ENCODE data around the gene ENTPD6. TPM values are rescaled to one million over a fixed set of nuclear protein-coding genes. Genes with fewer than 3 reads are reported as not detected.

ENTPD6 gene
- total and polyA plus RNA-seq, 2 experiments from 2014 or later = 80.4 to 87.1 TPM

GRCh38 chr20:25206063-25206403, 10.5 kb downstream of the ENTPD6 start:
- Histone ChIP-seq H3K9me3 (ENCODE audit: low read depth) (no peaks in the 10 kb centered on the region), H4K20me1 (ENCODE audit: insufficient read depth, poor library complexity, severe bottlenecking) (peaks cover 3% of the 10 kb centered on the region), H3K9me2 (replicated peaks; ENCODE audit: insufficient read depth) (no peaks in the 10 kb centered on the region), H2AFZ (no peak overlapping the region), H3K27me3 (no peaks in the 10 kb centered on the region), H3K36me3 (replicated peaks; ENCODE audit: insufficient read depth, low read depth) (no peaks in the 10 kb centered on the region), H3K27ac (no peak overlapping the region), H3K4me3 (no peak overlapping the region), H3K4me1 (ENCODE audit: insufficient read depth) (no peaks in the 10 kb centered on the region), H3K4me2 (no peak overlapping the region), H3K79me2 (peaks cover 54% of the 10 kb centered on the region)
- 95% methylated on average over 9 of the region's 9 CpGs for WGBS (ENCODE audit: low lambda C conversion rate, missing lambda C conversion rate)
- DNase-seq (ENCODE audit: low spot score) = no peak
- TF ChIP-seq EZH2 (IDR thresholded peaks at IDR 0.05; ENCODE audit: borderline replicate concordance) (no peak), CTCF (IDR thresholded peaks at IDR 0.05; ENCODE audit: poor library complexity) (no peak), EZH2phosphoT487 (IDR thresholded peaks at IDR 0.05; ENCODE audit: low read depth, severe bottlenecking, unreplicated experiment) (no peak)

GRCh38 chr20:25206548-25206947, 11.0 kb downstream of the ENTPD6 start:
- DNase-seq (ENCODE audit: low spot score) = no peak
- Histone ChIP-seq H3K36me3 (replicated peaks; ENCODE audit: insufficient read depth, low read depth) (no peaks in the 10 kb centered on the region), H4K20me1 (ENCODE audit: insufficient read depth, poor library complexity, severe bottlenecking) (no peaks in the 10 kb centered on the region), H3K9me2 (replicated peaks; ENCODE audit: insufficient read depth) (no peaks in the 10 kb centered on the region), H2AFZ (no peak overlapping the region), H3K4me1 (ENCODE audit: insufficient read depth) (no peaks in the 10 kb centered on the region), H3K4me3 (no peak overlapping the region), H3K27ac (no peak overlapping the region), H3K4me2 (no peak overlapping the region), H3K27me3 (no peaks in the 10 kb centered on the region), H3K9me3 (ENCODE audit: low read depth) (no peaks in the 10 kb centered on the region), H3K79me2 (peaks cover 49% of the 10 kb centered on the region)
- 98% methylated on average over 8 of the region's 8 CpGs for WGBS (ENCODE audit: low lambda C conversion rate, missing lambda C conversion rate)
- TF ChIP-seq EZH2phosphoT487 (IDR thresholded peaks at IDR 0.05; ENCODE audit: low read depth, severe bottlenecking, unreplicated experiment) = no peak

- Histone ChIP-seq H3K4me3 (no peak overlapping the region), H3K27ac (no peak overlapping the region), H3K4me2 (no peak overlapping the region), H3K79me2 (peaks cover 41% of the 10 kb centered on the region), H3K9me2 (replicated peaks; ENCODE audit: insufficient read depth) (no peaks in the 10 kb centered on the region), H3K27me3 (no peaks in the 10 kb centered on the region), H3K36me3 (replicated peaks; ENCODE audit: insufficient read depth, low read depth) (no peaks in the 10 kb centered on the region), H3K4me1 (ENCODE audit: insufficient read depth) (no peaks in the 10 kb centered on the region), H3K9me3 (ENCODE audit: low read depth) (no peaks in the 10 kb centered on the region), H2AFZ (no peak overlapping the region), H4K20me1 (ENCODE audit: insufficient read depth, poor library complexity, severe bottlenecking) (no peaks in the 10 kb centered on the region)
- WGBS (ENCODE audit: low lambda C conversion rate, missing lambda C conversion rate) = 96% methylated on average over 20 of the region's 22 CpGs
- TF ChIP-seq EZH2phosphoT487 (IDR thresholded peaks at IDR 0.05; ENCODE audit: low read depth, severe bottlenecking, unreplicated experiment) (no peak), CTCF (IDR thresholded peaks at IDR 0.05; ENCODE audit: poor library complexity) (no peak), EZH2 (IDR thresholded peaks at IDR 0.05; ENCODE audit: borderline replicate concordance) (no peak)
- no peak for DNase-seq (ENCODE audit: low spot score)
These were observed 11.8 kb downstream of the ENTPD6 start for GRCh38 chr20:25207149-25207959.

GRCh38 chr20:25207960-25208534, 12.5 kb downstream of the ENTPD6 start:
- H3K4me2 ChIP-seq = no peak overlapping the region
- H3K9me2 ChIP-seq (replicated peaks; ENCODE audit: insufficient read depth) = no peaks in the 10 kb centered on the region
- DNase-seq (ENCODE audit: low spot score) = no peak
- TF ChIP-seq EZH2phosphoT487 (IDR thresholded peaks at IDR 0.05; ENCODE audit: low read depth, severe bottlenecking, unreplicated experiment) = no peak
- TF ChIP-seq EZH2 (IDR thresholded peaks at IDR 0.05; ENCODE audit: borderline replicate concordance) = no peak
- TF ChIP-seq CTCF (IDR thresholded peaks at IDR 0.05; ENCODE audit: poor library complexity) = no peak
- H3K27ac ChIP-seq = no peak overlapping the region
- no peak overlapping the region for H3K4me3 ChIP-seq
- WGBS (ENCODE audit: low lambda C conversion rate, missing lambda C conversion rate) = 75% methylated on average over 9 of the region's 9 CpGs
- H3K36me3 ChIP-seq (replicated peaks; ENCODE audit: insufficient read depth, low read depth) = no peaks in the 10 kb centered on the region
- no peaks in the 10 kb centered on the region for H3K9me3 ChIP-seq (ENCODE audit: low read depth)
- peaks cover 34% of the 10 kb centered on the region for H3K79me2 ChIP-seq
- no peak overlapping the region for H2AFZ ChIP-seq
- no peaks in the 10 kb centered on the region for H4K20me1 ChIP-seq (ENCODE audit: insufficient read depth, poor library complexity, severe bottlenecking)
- no peaks in the 10 kb centered on the region for H3K27me3 ChIP-seq
- no peaks in the 10 kb centered on the region for H3K4me1 ChIP-seq (ENCODE audit: insufficient read depth)
